ENCODE measurements around the gene PXMP2. TPM values are rescaled to one million over a fixed set of nuclear protein-coding genes. Genes with fewer than 3 reads are reported as not detected.

The PXMP2 gene
- total RNA-seq, 2 experiments from 2014 or later: 58.1 to 103 TPM

GRCh38 chr12:132661972-132662371 is 25.4 kb upstream of the PXMP2 start:
- no peak for DNase-seq (ENCODE audit: low spot score)
- no peaks in the 10 kb centered on the region for H3K4me1 ChIP-seq (ENCODE audit: insufficient read depth, low read length, poor library complexity, severe bottlenecking)
- no peak overlapping the region for H3K4me2 ChIP-seq (ENCODE audit: low read length)
- CTCF ChIA-PET (ENCODE audit: unreplicated experiment): no interaction called here
- no peaks in the 10 kb centered on the region; the same call in 1 of the 2 replicates for H4K20me1 ChIP-seq (ENCODE audit: insufficient read depth, low read length)
- no TSS peak for BruUV-seq (replicated peaks)
- H3K36me3 ChIP-seq (ENCODE audit: insufficient read depth, low read length): peaks cover 100% of the 10 kb centered on the region
- H3K4me3 ChIP-seq (ENCODE audit: low read depth, low read length, poor library complexity, severe bottlenecking): no peak overlapping the region
- intact Hi-C loops (cut with micrococcal nuclease; ENCODE audit: unreplicated experiment): no loop called here
- no peak overlapping the region for H3K27ac ChIP-seq (ENCODE audit: low read depth, low read length, poor library complexity, severe bottlenecking)
- TF ChIP-seq EZH2phosphoT487 (IDR thresholded peaks at IDR 0.05; ENCODE audit: borderline replicate concordance, low read depth, low read length) (no peak), CTCF (conservative IDR thresholded peaks at IDR 0.05; ENCODE audit: low read length) (no peak)
- POLR2A ChIA-PET: no interaction called here
- H3K9me2 ChIP-seq (ENCODE audit: insufficient read depth, low read length): no peaks in the 10 kb centered on the region
- H2AFZ ChIP-seq (ENCODE audit: low read length): no peak overlapping the region
- no peaks in the 10 kb centered on the region for H3K79me2 ChIP-seq (ENCODE audit: insufficient read depth, low read depth, low read length)
- H3K9me3 ChIP-seq (ENCODE audit: low read length): no peaks in the 10 kb centered on the region

- POLR2A ChIA-PET: interaction anchor here (0.6 kb wide), 1 partner anchor 18 kb away, joined by 4 read pairs; no protein-coding TSS in a partner anchor
- BruUV-seq (replicated peaks): no TSS peak
- no peaks in the 10 kb centered on the region for H3K4me1 ChIP-seq (ENCODE audit: insufficient read depth, low read length, poor library complexity, severe bottlenecking)
- no peak overlapping the region for H2AFZ ChIP-seq (ENCODE audit: low read length)
- no peaks in the 10 kb centered on the region; the same call in 1 of the 2 replicates for H4K20me1 ChIP-seq (ENCODE audit: insufficient read depth, low read length)
- H3K36me3 ChIP-seq (ENCODE audit: insufficient read depth, low read length): peaks cover 100% of the 10 kb centered on the region
- H3K4me3 ChIP-seq (ENCODE audit: low read depth, low read length, poor library complexity, severe bottlenecking): no peak overlapping the region
- DNase-seq (ENCODE audit: low spot score): no peak
- CTCF ChIA-PET (ENCODE audit: unreplicated experiment): no interaction called here
- TF ChIP-seq CTCF (conservative IDR thresholded peaks at IDR 0.05; ENCODE audit: low read length) (no peak), EZH2phosphoT487 (IDR thresholded peaks at IDR 0.05; ENCODE audit: borderline replicate concordance, low read depth, low read length) (no peak)
- intact Hi-C loops (cut with micrococcal nuclease; ENCODE audit: unreplicated experiment): no loop called here
- no peaks in the 10 kb centered on the region for H3K9me3 ChIP-seq (ENCODE audit: low read length)
- H3K27ac ChIP-seq (ENCODE audit: low read depth, low read length, poor library complexity, severe bottlenecking): no peak overlapping the region
- no peaks in the 10 kb centered on the region for H3K9me2 ChIP-seq (ENCODE audit: insufficient read depth, low read length)
- H3K4me2 ChIP-seq (ENCODE audit: low read length): no peak overlapping the region
- no peaks in the 10 kb centered on the region for H3K79me2 ChIP-seq (ENCODE audit: insufficient read depth, low read depth, low read length)
Measured at GRCh38 chr12:132662901-132663755, 24.3 kb upstream of the PXMP2 start.
